Kidney tubule cell (primary cell): ENCODE data around the gene CCDC183.
"Not testable (repeated sequence)": the region's sequence is repeated elsewhere in the genome, so short reads cannot be mapped to it uniquely, and the experiment has no call there.

Source experiments
- DNase-seq: peaks from one replicate; pipeline ENCODE4 v3.0.0-alpha.2; 2018; ENCODE audit warnings: low spot score

CCDC183 gene

GRCh38 chr9:136760834-136761544 lies 35.1 kb upstream of the CCDC183 start:
- peak; percentile 66 for DNase-seq

- DNase-seq = no peak
Measured at GRCh38 chr9:136761545-136761981, 34.6 kb upstream of the CCDC183 start.

GRCh38 chr9:136762221-136762691 lies 33.9 kb upstream of the CCDC183 start:
- DNase-seq = no peak

GRCh38 chr9:136762915-136763648 lies 33.1 kb upstream of the CCDC183 start:
- no peak for DNase-seq

- DNase-seq = no peak
Measured at GRCh38 chr9:136763649-136764035, 32.5 kb upstream of the CCDC183 start.

- DNase-seq = no peak
Measured at GRCh38 chr9:136764301-136764891, 31.7 kb upstream of the CCDC183 start, which contains the start of gene LCN15. TSS of gene LCN15 (minus strand) at chr9:136764518. CDS start at chr9:136764488, 30 bp downstream.

- no peak for DNase-seq
Measured at GRCh38 chr9:136765041-136765440, 31.1 kb upstream of the CCDC183 start.

GRCh38 chr9:136765745-136766409 lies 30.3 kb upstream of the CCDC183 start:
- DNase-seq = not testable (repeated sequence)

- peak; percentile 83 for DNase-seq
Measured at GRCh38 chr9:136766410-136767120, 29.6 kb upstream of the CCDC183 start.

GRCh38 chr9:136769710-136770191 lies 26.4 kb upstream of the CCDC183 start:
- no peak for DNase-seq

- no peak for DNase-seq
Measured at GRCh38 chr9:136771907-136772415, 24.2 kb upstream of the CCDC183 start.

- no peak for DNase-seq
Measured at GRCh38 chr9:136773386-136774044, 22.6 kb upstream of the CCDC183 start.

- no peak for DNase-seq
Measured at GRCh38 chr9:136774416-136775045, 21.6 kb upstream of the CCDC183 start.

GRCh38 chr9:136775191-136775590 lies 20.9 kb upstream of the CCDC183 start:
- no peak for DNase-seq

- no peak for DNase-seq
Measured at GRCh38 chr9:136776947-136777346, 19.2 kb upstream of the CCDC183 start.

- DNase-seq = no peak
Measured at GRCh38 chr9:136777359-136777758, 18.8 kb upstream of the CCDC183 start.

- no peak for DNase-seq
Measured at GRCh38 chr9:136779808-136780207, 16.3 kb upstream of the CCDC183 start.

- DNase-seq = no peak
Measured at GRCh38 chr9:136782452-136782851, 13.7 kb upstream of the CCDC183 start.

GRCh38 chr9:136784249-136784996 lies 11.7 kb upstream of the CCDC183 start:
- DNase-seq = no peak

- peak; percentile 61 for DNase-seq
Measured at GRCh38 chr9:136784997-136785361, 11.2 kb upstream of the CCDC183 start.
